HG03439 (cell line): ENCODE measurements around the gene OR8U1.
"Not testable (repeated sequence)": the region's sequence is repeated elsewhere in the genome, so short reads cannot be mapped to it uniquely, and the experiment has no call there.

Experiments used
- ATAC-seq: cut with Tn5 transposase; IDR thresholded peaks from one replicate; pipeline ENCODE4 v1.9.1; 2021; ENCODE audit warnings: mild to moderate bottlenecking, moderate library complexity; ENCODE audit not compliant: unreplicated experiment

OR8U1 gene

GRCh38 chr11:56375324-56375723 is at the start of gene OR8U1:
Gene OR8U1 (plus strand): TSS chr11:56375624. CDS start chr11:56375624, 0 bp downstream.
- ATAC-seq: no peak

GRCh38 chr11:56331861-56332491 is 43.4 kb upstream of the OR8U1 start:
- ATAC-seq: no peak

GRCh38 chr11:56333156-56333555 is 42.3 kb upstream of the OR8U1 start:
- no peak for ATAC-seq

- no peak for ATAC-seq
Measured at GRCh38 chr11:56340289-56340688, 35.1 kb upstream of the OR8U1 start.

- no peak for ATAC-seq
Measured at GRCh38 chr11:56345739-56346138, 29.7 kb upstream of the OR8U1 start, which contains the start of gene OR8K1. Gene OR8K1 (plus strand): TSS chr11:56346039. CDS start chr11:56346039, 0 bp downstream.

GRCh38 chr11:56353991-56354390 is 21.4 kb upstream of the OR8U1 start, which contains the start of gene OR8J1:
Gene OR8J1 (plus strand): TSS chr11:56354291. CDS start chr11:56360247, 5,956 bp downstream.
- ATAC-seq: no peak

- no peak for ATAC-seq
Measured at GRCh38 chr11:56380120-56380519, 4.7 kb downstream of the OR8U1 start.

GRCh38 chr11:56394381-56394780 is 19.0 kb downstream of the OR8U1 start:
- no peak for ATAC-seq

GRCh38 chr11:56396047-56396446 is 20.6 kb downstream of the OR8U1 start:
- ATAC-seq: no peak

- not testable (repeated sequence) for ATAC-seq
Measured at GRCh38 chr11:56401858-56402461, 26.5 kb downstream of the OR8U1 start.

- ATAC-seq: no peak
Measured at GRCh38 chr11:56404393-56404792, 29.0 kb downstream of the OR8U1 start.

- no peak for ATAC-seq
Measured at GRCh38 chr11:56410801-56411200, 35.4 kb downstream of the OR8U1 start.

GRCh38 chr11:56412396-56412795 is 37.0 kb downstream of the OR8U1 start, which contains the start of gene OR5AL1:
Gene OR5AL1 (plus strand): TSS chr11:56412696.
- no peak for ATAC-seq
